GM18507 (cell line): Measurements from ENCODE around the gene ACSL3.
"Not testable (repeated sequence)": the region's sequence is repeated elsewhere in the genome, so short reads cannot be mapped to it uniquely, and the experiment has no call there.

ENCODE experiments used
- DNase-seq: peaks from one replicate; pipeline ENCODE4 v3.0.0; 2011; ENCODE audit warnings: low read depth; ENCODE audit not compliant: insufficient read length; ENCODE audit errors: extremely low spot score
- FAIRE-seq: peaks from 2 replicates; lab custom pipeline; 2011; peaks lifted over from hg19 to GRCh38; lab: Jason Lieb, UNC

Gene ACSL3

DNA sequence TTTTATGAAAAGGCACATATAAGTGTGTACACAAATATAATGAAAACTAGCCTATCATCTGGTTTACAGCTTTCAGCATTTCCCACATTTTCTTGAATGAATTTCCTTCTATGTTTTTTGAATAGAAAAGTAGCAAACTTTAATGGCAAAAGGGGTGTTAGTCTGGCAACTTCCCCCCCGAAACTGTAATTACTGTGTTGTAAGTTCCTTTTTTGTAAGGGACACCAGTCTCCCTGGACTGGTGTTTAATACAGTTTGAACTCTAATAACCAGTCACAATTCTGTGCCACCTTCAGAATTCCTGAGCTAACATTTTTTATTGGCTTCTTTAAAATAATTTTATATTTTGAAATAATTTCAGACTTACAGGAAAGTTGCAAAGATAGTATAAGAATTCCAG, 94.2 kb downstream of the ACSL3 start:
- DNase-seq (no peak), FAIRE-seq (no peak)

GRCh38 chr2:222959358-222959757, 98.5 kb downstream of the ACSL3 start:
- no peak for DNase-seq
- FAIRE-seq = no peak

DNA sequence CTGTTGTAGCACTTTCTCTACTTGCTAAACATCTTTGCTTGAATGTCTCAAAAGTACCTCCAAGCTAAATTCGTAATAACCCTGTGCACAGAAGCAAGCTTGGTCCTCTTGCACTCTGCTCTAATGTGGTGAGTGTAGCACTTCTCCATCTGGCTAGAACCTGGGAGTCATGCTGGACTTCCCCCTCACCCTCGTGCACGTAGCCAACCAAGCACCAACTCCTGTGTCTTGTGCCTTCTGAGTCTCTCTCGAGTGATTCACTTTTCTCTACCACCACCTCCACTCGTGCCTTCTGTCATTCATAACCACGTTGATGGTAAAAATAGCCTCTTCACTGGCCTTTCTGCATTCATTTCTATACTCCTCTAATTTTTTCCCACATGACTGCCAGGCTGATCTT, 99.3 kb downstream of the ACSL3 start:
- DNase-seq = no peak
- no peak for FAIRE-seq

DNA sequence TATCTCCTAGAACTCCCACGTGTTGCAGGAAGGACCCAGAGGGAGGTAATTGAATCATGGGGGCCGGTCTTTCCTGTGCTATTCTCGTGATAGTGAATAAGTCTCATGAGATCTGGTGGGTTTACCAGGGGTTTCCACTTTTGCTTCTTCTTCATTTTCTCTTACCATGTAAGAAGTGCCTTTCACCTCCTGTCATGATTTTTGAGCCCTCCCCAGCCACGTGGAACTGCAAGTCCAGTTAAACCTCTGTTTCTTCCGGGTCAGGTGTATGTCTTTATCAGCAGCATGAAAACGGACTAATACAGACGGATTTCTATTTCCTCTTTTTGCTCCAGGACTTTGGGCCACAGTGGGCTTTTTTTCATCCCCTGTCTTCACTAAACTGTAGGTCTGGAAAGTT, 102.8 kb downstream of the ACSL3 start:
- no peak for DNase-seq
- FAIRE-seq = no peak

GRCh38 chr2:222964376-222965031, 103.7 kb downstream of the ACSL3 start:
- FAIRE-seq = no peak
- DNase-seq = no peak

DNA sequence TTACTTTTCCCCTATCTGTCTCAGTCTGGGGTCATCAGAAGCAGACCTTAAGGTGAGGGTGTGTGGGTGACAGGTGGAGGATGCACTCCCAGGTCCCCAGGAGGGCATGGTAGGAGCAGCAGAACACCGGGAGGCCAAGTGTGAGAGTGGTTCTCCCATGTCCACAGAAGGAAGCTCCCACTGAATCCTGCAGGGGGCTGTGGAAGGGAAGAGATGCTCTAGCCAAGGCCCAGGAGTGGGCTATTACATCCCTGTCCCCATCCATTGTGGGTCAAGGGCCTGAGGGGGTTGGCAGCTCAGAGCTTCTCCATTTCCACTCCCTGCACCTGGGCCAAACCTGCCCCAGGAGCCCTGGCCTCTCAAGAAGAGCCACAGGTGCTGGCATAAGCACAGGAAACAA, 104.7 kb downstream of the ACSL3 start:
- DNase-seq = no peak
- FAIRE-seq = no peak

DNA sequence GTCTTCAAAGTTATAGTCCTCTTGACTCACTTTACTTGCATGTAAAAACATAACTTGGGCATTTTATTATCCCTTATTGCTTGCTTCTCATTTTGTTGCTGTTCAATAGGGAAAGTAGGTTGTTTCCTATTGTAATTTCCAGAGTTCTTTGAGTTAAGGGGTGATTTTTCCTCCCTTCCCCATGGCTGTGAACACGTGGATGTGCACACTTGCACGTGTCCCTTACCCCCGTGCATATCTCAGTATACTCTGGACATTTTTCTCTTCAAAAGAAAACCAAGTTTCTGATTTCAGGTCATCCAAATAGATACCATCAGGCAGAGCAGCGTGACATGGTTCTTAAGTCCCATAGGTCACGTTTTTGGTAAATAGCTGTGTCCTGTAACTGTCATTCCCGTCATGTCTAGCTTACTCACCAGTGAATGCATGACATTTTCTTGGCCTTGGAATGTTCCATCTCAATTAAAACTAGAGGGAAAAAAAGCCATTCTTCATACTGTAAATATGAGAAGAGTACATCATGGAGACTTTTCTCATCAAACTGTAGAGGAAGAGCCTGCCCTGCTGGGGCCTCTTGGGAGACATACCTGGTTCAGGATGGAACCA, 107.8 kb downstream of the ACSL3 start:
- no peak for FAIRE-seq
- DNase-seq = no peak

DNA sequence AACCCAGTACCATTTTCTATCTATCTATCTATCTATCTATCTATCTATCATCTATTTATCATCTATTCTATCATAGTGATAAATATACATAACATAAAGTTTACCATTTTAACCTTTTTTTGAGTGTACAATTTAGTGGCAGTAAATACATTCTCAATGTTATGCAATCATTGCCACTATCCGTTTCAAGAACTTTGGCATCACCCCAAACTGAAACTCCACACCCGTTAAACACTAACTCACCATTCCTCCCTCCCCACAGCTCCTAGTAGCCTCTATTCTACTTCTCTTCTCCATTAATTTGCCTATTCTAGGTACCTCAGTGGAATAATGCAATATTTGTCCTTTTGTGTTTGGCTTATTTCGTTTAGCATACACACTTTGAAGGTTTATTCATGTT, 108.7 kb downstream of the ACSL3 start:
- FAIRE-seq (no peak), DNase-seq (no peak)

GRCh38 chr2:222972420-222972819, 111.6 kb downstream of the ACSL3 start:
- no peak for FAIRE-seq
- DNase-seq = no peak

DNA sequence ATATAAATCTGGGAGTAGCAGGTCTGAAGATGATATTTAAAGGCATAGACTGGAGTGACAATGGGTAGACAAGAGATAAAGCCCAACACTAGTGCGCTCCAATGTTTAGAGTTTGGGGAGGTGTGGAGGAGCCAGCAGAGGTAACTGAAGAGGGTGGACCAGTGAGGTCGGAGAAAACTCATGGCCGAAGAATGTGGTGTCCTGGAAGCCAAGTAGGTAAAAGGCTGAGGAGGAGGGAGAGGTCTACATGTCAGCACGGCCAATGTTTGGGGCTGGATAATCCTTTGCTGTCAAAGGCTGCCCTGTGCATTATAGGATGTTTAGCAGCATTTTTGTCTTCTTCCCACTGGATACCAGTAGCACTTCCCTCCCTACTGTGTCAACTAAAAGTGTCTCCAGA, 112.4 kb downstream of the ACSL3 start:
- FAIRE-seq (no peak), DNase-seq (no peak)

- FAIRE-seq = no peak
These were observed 112.9 kb downstream of the ACSL3 start for GRCh38 chr2:222973733-222974132.

DNA sequence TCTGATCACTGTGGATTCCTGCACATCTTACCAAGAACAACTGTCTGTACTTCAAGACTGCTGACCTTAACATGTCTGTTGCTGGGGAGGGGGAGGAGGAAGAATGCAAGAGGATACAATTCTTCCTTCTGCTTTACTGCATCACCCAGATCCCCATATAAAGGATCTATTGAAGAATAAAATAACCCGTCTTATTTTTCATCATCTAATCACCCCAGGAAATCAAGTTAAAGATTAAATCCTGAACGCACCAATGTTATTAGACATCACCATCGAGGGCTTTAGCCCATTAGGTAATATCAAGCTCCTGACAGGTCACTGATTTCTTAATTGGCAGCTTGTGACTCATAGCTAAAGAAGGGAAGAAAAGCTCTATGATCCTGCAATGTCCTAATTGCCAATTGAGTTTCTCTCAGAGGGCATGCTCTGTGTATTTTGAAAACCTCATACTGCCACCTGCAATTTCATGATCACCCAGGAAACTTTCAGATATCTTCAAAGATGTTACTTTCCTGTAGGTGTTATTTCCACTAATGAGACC, 115.8 kb downstream of the ACSL3 start:
- no peak for FAIRE-seq
- DNase-seq = no peak

More at GRCh38 chr2:222973733-222974132, 112.9 kb downstream of the ACSL3 start:
- DNase-seq = no peak

DNA sequence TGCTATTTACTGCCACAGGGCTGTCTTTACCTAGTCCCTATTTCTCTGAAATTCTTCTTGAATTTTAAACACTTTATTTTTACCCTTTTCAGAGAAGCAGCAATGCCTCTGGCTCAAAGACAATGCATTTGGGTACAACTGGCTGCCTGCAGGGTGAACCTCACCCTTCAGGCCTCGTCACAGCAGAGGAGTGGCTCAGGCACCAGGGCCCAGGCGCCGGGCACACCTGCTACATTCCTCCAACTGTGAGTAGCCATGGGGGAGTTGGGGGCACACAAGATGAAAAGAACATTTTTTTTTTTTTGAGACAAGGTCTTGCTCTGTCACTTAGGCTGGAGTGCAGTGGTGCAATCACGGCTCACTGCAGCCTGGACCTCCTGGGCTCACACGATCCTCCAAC, 116.3 kb downstream of the ACSL3 start:
- no peak for DNase-seq
- FAIRE-seq = no peak

GRCh38 chr2:222978850-222979249, 118.0 kb downstream of the ACSL3 start:
- DNase-seq (no peak), FAIRE-seq (no peak)

DNA sequence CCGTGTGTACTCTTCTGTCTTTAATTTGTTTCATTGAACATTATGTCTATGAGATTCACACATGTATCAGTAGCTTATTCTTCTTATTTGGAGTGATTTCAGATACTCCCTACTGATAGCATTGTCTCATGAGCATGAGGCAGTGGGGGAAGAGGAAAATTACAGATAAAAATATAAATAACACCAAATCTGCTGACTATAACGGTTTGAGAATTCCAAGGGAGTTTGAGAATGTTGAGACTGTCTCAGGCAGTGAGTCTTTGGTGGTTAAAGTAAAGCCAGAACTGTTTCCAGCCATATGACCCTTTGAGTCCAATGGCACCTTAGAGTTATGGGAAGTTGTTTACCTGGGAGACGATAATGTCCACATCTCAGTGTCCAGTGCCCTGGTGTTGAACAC, 118.6 kb downstream of the ACSL3 start:
- FAIRE-seq (no peak), DNase-seq (no peak)

DNA sequence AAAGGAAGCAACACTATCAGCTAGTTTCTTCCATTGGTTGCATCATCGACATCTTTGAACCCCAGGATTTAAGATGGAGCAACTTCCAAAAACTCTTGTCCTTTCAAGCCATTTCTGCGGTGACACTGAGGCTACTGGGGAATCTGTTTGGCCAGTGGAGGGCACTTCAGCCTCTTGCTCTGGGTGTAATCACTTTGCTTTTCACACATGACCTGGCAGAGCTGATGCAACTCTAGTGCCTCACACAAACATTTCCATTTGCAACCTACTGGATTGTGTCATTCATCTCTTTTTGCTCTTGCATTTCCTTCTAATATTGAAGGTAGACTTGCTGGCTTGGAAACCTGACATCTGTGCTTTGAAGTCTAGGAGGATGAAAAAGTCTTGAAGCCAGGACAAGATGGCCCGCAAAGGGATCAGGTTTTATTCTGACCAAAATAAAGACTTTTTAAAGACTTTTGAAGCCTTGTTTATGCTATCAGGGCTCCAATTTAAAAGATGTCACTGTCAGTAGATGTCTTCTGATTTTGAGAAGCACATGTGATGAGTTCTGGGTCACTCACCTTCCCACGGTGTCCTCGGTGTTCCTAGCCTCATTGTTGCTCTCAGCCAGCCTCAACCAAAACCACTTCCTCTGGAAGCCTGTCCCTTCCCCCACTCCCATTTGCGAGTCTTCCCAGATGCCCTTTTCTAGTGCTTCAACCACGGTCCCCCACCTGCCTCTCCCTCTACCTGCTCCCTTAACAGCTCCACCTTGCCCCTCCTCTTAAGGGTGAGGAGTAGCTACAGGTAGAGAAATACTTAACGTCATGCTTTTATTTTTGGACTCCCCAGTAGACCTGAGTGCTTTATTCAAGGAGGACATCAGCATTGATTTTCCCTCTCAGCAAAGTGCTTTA, 121.4 kb downstream of the ACSL3 start:
- DNase-seq = no peak
- FAIRE-seq = no peak

DNA sequence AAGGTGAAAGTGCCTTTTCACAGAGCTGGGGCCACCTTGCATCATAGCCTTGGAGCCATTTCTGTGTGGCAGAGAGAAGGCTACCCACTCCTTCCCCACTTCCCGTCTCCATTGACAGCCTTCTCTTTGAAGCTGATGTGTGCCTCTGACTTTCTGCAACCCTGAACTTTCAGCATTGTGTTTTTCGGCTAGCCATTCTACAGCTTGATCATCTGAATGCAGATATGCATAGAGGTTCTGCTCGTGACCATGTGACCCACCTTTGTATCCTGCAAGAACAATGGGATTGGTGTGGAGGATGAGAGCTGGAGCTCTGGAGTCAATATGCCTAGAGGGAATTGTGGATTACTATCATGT, 122.1 kb downstream of the ACSL3 start:
- DNase-seq (no peak), FAIRE-seq (no peak)

GRCh38 chr2:222984908-222985307, 124.1 kb downstream of the ACSL3 start:
- FAIRE-seq = no peak
- DNase-seq = no peak

DNA sequence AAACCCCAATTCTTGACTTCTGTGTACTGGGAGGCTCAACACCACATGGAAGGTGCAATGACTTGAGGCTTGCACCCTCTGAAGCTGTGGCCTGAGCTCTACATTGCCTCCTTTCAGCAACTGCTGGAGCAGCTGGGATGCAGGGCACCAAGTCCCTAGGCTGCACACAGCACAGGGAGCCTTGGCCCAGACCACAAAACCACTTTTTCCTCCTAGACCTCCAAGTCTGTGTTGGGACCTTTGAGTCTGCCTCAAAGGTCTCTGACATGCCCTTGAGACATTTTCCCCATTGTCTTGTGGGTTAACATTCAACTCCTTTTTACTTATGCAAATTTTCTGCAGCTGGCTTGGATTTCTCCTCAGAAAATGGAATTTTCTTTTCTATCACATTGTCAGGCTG, 128.6 kb downstream of the ACSL3 start:
- FAIRE-seq (no peak), DNase-seq (no peak)

- not testable (repeated sequence) for FAIRE-seq
These were observed 129.4 kb downstream of the ACSL3 start for GRCh38 chr2:222990206-222990605.

More at GRCh38 chr2:222990206-222990605, 129.4 kb downstream of the ACSL3 start:
- DNase-seq = not testable (repeated sequence)
